UCSD-AML1 (cell line): ENCODE measurements around the gene CNTN5.

Source experiments
- DNase-seq: peaks from one replicate; lab custom pipeline; 2025; ENCODE audit not compliant: unreplicated experiment; lab: John Stamatoyannopoulos, UW

The CNTN5 gene

DNA sequence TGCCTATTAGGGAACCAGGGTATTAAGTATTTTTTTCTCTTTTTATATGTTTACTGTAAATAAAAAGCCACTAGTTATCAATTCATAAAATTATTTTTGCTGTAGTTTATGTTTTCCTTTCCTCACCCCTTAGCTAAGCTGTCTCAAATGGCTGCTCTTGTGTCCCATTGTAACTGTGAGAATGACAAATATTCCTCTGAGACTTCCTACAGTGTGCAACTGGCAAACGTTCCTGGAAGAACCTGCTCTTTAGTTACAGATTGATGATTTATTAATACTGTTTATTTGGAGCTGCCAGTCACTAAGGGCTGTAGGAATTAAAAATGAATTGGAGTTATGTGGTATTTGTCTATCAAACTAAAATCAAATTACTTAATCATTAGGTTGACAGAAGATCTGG, 990.9 kb downstream of the CNTN5 start:
- no peak for DNase-seq

- DNase-seq: no peak
These were observed 992.3 kb downstream of the CNTN5 start for GRCh38 chr11:100013011-100013410.

DNA sequence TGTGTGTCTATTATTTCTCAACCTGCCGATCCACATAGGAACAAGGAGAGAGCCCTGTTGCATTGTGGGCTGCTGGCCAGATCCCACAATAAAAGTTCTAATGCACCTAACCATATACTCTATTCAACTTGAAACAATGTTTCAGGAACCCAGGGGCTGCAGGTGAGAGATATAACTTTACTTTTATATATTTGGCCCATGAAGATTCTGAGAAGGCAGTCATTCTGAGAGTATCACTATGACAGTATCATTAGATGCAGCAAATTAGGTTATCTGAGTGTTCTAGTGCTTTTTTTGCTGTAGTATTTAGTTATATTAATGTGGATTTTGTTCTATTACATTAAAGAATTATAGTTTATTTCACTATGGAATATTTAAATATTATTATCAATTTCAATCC, 1011.2 kb downstream of the CNTN5 start:
- no peak for DNase-seq

DNA sequence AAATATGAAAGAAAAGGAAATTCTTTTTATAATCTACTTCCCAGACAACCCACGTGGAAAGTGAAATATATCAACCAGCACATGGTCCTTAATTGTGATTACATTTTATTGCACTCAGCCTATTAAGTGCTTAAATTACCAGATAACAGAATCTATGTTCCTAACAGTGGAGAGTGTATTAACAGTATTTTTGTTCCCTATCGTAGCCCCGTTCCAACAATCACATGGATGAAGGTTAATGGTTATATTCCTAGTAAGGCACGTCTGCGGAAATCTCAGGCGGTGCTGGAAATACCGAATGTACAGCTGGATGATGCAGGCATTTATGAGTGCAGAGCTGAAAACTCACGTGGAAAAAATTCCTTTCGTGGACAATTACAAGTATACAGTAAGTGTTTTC, 1040.3 kb downstream of the CNTN5 start:
- no peak for DNase-seq

- no peak for DNase-seq
These were observed 1045.7 kb downstream of the CNTN5 start for GRCh38 chr11:100066399-100066798.

GRCh38 chr11:100068116-100068515, 1047.4 kb downstream of the CNTN5 start:
- DNase-seq: no peak

GRCh38 chr11:100072131-100072530, 1051.4 kb downstream of the CNTN5 start:
- no peak for DNase-seq

- DNase-seq: no peak
These were observed 1059.6 kb downstream of the CNTN5 start for GRCh38 chr11:100080381-100080780.

DNA sequence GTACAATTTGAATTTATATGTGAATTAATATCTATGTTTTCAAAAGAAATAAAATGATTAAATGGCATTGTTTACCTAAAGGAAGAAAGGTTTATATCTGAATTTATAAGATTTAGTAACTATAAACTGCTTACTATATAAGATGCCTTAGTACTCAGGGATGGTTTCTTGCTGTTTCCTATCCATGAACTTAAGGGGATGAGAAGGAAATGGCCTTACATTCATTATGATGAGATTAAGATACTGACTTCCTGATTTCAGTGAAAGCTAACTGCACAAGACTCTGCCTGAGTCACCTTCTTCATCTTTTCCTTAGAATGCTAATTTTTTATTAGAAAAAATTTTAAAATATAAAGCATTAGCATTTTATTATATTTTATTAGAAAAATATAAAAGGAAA, 1060.1 kb downstream of the CNTN5 start:
- no peak for DNase-seq

GRCh38 chr11:100093698-100094097, 1072.9 kb downstream of the CNTN5 start:
- DNase-seq: no peak

GRCh38 chr11:100094121-100094865, 1073.5 kb downstream of the CNTN5 start:
- DNase-seq: no peak

DNA sequence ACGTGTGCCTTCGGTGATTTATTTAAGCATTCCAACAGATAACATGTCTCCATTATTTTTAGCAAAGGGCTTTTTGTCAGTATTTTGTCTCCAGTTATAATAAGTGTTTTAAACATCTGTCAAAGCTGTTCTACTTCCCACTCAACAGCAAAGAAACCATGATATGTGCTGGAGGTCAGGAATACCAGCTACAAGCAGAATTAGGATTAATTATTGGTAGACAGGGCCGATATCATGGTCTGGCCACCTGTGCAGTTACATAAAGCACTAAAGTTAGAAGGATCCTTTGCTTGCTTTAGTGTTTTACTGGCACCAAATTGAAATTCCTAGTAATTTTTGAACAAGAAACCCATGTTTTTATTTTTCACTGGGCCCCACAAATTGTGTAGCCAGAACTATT, 1075.1 kb downstream of the CNTN5 start:
- DNase-seq: no peak

GRCh38 chr11:100098560-100098959, 1077.8 kb downstream of the CNTN5 start:
- no peak for DNase-seq

- no peak for DNase-seq
These were observed 1084.7 kb downstream of the CNTN5 start for GRCh38 chr11:100105255-100105981.

GRCh38 chr11:100105982-100106358, 1085.2 kb downstream of the CNTN5 start:
- no peak for DNase-seq

GRCh38 chr11:100119176-100119575, 1098.4 kb downstream of the CNTN5 start:
- DNase-seq: no peak

- no peak for DNase-seq
These were observed 1112.4 kb downstream of the CNTN5 start for GRCh38 chr11:100133114-100133513.

DNA sequence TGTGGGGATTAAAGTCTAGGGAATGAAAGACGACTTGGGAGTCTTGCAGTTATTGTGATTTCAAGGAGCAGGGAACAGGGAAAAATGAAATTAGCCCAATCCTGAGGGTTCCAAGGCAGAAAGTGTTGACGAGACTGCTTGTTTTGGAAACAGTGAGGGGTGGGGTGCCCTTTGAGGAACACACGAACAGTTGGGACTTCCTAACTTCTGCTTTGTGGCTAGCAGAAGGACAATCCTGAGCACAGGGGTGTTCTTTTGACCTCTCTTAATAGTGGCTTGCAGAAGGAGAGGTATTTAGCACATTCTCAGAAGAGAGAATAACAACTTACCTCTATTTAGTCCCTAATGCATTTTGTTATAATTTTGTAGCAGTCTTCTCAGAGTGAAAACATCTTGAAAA, 1120.5 kb downstream of the CNTN5 start:
- no peak for DNase-seq

- no peak for DNase-seq
These were observed 1131.2 kb downstream of the CNTN5 start for GRCh38 chr11:100151944-100152343.

DNA sequence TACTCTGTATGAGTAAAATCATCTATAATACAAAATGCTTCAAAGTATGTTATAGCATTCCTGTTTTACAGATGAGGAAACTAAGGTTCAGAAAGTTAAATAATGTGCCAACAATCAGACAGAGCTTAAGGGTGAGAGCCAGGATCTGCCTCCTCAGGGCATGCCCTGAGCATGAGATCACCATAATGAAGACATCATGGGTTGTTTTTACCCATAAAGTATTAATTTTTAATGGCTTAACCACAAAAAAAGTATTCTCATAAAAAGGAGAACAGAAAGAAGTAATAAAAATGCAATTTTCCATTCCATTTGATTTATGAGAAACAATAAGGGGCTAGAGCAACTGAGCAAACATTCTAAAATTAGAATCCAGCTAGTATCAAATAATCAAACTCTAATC, 1132.0 kb downstream of the CNTN5 start:
- no peak for DNase-seq

DNA sequence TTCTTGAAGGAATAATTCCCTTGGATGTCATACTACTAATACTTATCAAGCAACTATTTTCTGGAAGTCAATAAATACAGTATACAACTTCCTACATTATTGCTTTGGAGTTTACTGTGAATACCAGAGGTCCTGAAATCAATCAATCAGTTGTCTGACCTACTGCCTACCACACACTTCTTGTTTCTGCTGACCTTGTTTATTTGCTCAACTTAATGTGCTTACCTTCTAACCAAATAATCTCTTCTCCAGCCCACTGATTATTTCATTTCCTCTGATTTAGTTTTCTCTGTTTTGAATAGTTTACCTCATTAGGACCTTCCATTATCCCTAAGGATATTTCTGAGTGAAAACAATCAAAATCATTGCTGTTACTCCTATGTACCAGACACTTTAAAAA, 1142.7 kb downstream of the CNTN5 start:
- no peak for DNase-seq

DNA sequence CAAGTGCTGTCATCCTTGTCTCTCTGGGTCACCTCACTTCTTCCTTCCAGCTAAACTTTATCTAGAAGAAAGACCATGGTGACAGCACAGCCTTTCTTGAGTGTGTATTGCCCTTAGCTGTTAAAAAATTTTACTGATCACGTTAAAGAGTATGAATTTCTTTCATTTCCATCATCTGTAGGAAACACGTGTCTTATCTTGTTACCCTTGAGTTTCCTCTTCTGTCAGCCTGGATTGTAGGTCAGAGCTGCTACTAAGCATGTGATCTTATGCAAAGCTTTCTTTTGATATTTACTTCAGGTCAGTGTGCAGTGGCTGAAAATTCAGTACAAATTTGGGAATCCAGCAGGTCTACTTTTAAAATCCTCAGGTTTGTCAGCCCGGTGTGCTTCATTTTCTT, 1154.1 kb downstream of the CNTN5 start:
- DNase-seq: no peak

GRCh38 chr11:100176456-100176855, 1155.7 kb downstream of the CNTN5 start:
- DNase-seq: no peak
